Thyroid gland (tissue), 4 donors: ENCODE data around the gene TM4SF1. TPM values are rescaled to one million over a fixed set of nuclear protein-coding genes. Genes with fewer than 3 reads are reported as not detected.

ENCODE experiments used
- DNase-seq, 2 donors: peaks; one replicate each; pipeline ENCODE4 v3.0.0-alpha.2; 2019
- H3K27ac ChIP-seq, 3 donors: fragments of 200-600 bp; sonication (generic); 1 replicate in 2 of 3; 2 replicates in 1 of 3; pipeline ENCODE4 v1.5.1; 2016 to 2019; ENCODE audit warnings: mild to moderate bottlenecking in 1 of 3, moderate library complexity in 1 of 3
- H3K27me3 ChIP-seq: fragments of 200-600 bp; sonication (generic); one replicate; pipeline ENCODE4 v1.5.1; 2019
- H3K36me3 ChIP-seq, 2 donors: fragments of 200-600 bp; sonication (generic); one replicate each; pipeline ENCODE4 v1.5.1; 2016 to 2019
- H3K4me1 ChIP-seq, 2 donors: fragments of 200-600 bp; sonication (generic); one replicate each; pipeline ENCODE4 v1.5.1; 2017 to 2019
- H3K4me3 ChIP-seq, 3 donors: fragments of 200-600 bp; sonication (generic); replicated peaks in 1 of 3; 1 replicate in 2 of 3; 2 replicates in 1 of 3; pipeline ENCODE4 v1.5.1; 2016; ENCODE audit warnings: mild to moderate bottlenecking in 1 of 3
- H3K9me3 ChIP-seq: fragments of 200-600 bp; sonication (generic); one replicate; pipeline ENCODE4 v1.5.1; 2017
- POLR2A ChIP-seq, 2 donors: fragments of 450-650 bp; IDR thresholded peaks; one replicate each; pipeline ENCODE4 v1.6.1; 2017; ENCODE audit warnings: antibody characterized with exemption in 2 of 2, mild to moderate bottlenecking in 2 of 2, moderate library complexity in 1 of 2
- WGBS, 2 donors: methylation state at CpG; one replicate each; pipeline ENCODE4 v1.1.5; 2017; 5-methylcytosine and 5-hydroxymethylcytosine counted together
- intact Hi-C: fragments of 100-400 bp; cut with DNase I; formaldehyde crosslinking; loops from one replicate; pipeline ENCODE4 v1.15.1; 2023
- total RNA-seq, 4 donors: library from RNA; depleted of rRNA; stranded (reverse); fragments of >200 nt; gene quantifications; one replicate each; pipeline ENCODE4 v1.2.3, GENCODE V29; 2016
- TF ChIP-seq, protein P1 (sequence below), 6 experiments: fragments of 200-600 bp in 3 of 6; fragments of 450-650 bp in 3 of 6; sonication (generic) in 3 of 6; IDR thresholded peaks; one replicate each; pipeline ENCODE4 v1.5.1; 2016 to 2019; ENCODE audit warnings: antibody characterized with exemption in 6 of 6, mild to moderate bottlenecking in 2 of 6, inconsistent platforms in 1 of 6, moderate library complexity in 1 of 6

Gene TM4SF1
- total RNA-seq, 4 donors from 2014 or later: 32.4 to 244 (median 79.3) TPM

DNA sequence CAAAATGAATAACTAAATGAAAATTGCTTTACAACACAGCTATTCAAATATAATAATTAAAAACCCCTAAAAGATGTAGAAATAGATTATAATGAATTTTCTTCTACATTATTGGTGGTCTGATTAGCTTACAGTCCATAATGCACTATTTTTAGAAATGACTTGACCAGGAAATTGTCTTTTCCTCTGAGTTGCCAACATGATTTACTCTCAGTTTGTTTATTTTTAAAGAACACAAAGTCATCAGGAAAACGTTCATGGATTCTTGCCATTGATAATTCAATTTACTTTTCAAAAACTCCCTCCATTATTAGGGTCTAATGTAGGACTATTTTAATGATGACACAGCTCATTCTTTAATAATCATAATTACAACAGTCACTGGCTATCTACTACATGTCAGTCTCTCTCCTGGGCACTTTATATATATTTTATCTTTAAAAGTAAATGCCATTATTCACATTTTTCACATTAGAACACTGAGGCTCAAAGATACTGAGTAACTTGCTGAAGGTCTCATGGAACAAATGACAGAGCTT, 45.2 kb downstream of the TM4SF1 start:
- intact Hi-C loops: no loop called here
- H3K27me3 ChIP-seq: no peaks in the 10 kb centered on the region
- peak overlapping the region in 1 of 3 donors; percentile 8 for H3K4me3 ChIP-seq
- H3K9me3 ChIP-seq: no peaks in the 10 kb centered on the region
- H3K4me1 ChIP-seq: no peaks in the 10 kb centered on the region
- TF ChIP-seq, protein P1, sequence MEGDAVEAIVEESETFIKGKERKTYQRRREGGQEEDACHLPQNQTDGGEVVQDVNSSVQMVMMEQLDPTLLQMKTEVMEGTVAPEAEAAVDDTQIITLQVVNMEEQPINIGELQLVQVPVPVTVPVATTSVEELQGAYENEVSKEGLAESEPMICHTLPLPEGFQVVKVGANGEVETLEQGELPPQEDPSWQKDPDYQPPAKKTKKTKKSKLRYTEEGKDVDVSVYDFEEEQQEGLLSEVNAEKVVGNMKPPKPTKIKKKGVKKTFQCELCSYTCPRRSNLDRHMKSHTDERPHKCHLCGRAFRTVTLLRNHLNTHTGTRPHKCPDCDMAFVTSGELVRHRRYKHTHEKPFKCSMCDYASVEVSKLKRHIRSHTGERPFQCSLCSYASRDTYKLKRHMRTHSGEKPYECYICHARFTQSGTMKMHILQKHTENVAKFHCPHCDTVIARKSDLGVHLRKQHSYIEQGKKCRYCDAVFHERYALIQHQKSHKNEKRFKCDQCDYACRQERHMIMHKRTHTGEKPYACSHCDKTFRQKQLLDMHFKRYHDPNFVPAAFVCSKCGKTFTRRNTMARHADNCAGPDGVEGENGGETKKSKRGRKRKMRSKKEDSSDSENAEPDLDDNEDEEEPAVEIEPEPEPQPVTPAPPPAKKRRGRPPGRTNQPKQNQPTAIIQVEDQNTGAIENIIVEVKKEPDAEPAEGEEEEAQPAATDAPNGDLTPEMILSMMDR (IDR thresholded peaks at IDR 0.05): no peak
- no peak for TF ChIP-seq POLR2A (IDR thresholded peaks at IDR 0.05)
- DNase-seq: no peak
- no peaks in the 10 kb centered on the region for H3K36me3 ChIP-seq
- H3K27ac ChIP-seq: peak overlapping the region in 2 of 3 donors; percentile 24 to 61
- WGBS, 2 donors: 16 to 29% methylated on average over 1 of the region's 1 CpG

DNA sequence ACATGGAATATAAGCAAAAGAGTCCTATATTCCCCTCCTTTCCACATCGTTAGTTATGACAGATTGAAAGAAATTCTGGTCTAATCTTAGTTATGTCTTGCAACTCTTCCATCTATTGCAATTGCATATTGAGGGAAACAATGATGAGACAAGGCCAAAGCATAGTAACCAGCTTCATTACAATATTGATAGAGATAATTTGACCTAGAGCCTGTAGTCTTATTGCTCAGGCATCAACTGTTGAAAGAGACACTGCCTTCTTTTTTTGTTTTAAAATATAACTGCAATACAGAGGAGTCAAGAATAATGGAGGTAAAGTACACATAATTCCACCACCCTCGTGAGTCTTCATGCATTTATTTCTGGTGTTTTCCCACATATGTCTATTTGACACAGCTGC, 46.1 kb downstream of the TM4SF1 start:
- intact Hi-C loops: no loop called here
- no peak for DNase-seq
- WGBS, 2 donors: 78 to 84% methylated on average over 2 of the region's 2 CpGs
- H3K36me3 ChIP-seq: no peaks in the 10 kb centered on the region
- TF ChIP-seq, protein P1 (IDR thresholded peaks at IDR 0.05): no peak
- TF ChIP-seq POLR2A (IDR thresholded peaks at IDR 0.05): no peak
- H3K27me3 ChIP-seq: no peaks in the 10 kb centered on the region
- peak overlapping the region in 1 of 3 donors; percentile 61 for H3K27ac ChIP-seq
- no peaks in the 10 kb centered on the region for H3K4me1 ChIP-seq
- H3K4me3 ChIP-seq: no peak overlapping the region
- H3K9me3 ChIP-seq: no peaks in the 10 kb centered on the region

DNA sequence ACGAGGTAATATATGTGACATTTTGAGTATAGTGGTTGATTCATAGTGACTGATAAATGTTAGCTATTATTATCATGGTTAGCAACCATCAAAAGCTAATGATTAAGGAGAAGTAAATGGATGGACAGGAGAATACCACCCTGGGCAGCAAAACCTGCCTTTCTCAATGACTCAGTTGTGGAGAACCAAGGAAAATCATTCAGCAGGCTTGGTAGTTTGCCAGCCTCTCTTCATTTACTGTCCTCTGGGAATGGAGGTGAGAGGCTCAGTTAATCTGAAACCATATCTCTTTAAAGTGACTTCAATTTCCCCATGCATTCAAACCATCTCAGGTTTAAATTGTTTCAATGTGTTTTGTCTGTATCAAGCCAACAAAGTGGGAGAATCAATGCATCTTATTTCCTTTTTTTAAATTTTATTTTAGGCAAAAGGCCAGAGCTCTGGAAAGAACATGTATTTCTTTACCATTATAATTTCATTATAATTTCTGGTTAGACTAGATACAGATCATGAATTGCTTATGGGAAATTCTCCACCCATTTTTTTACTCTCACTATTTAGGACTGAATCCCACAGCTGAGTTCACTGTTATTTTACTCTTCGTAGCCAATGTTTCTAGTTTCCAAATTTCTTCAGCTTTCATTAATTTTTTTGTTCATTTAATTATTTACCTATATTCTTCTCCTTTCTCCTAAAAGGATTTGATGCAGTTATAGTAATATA, 46.7 kb downstream of the TM4SF1 start:
- Histone ChIP-seq H3K9me3 (no peaks in the 10 kb centered on the region), H3K4me3 (no peak overlapping the region), H3K4me1 (no peaks in the 10 kb centered on the region), H3K27me3 (no peaks in the 10 kb centered on the region), H3K27ac (no peak overlapping the region), H3K36me3 (no peaks in the 10 kb centered on the region)
- TF ChIP-seq, protein P1 (IDR thresholded peaks at IDR 0.05): no peak
- no peak for TF ChIP-seq POLR2A (IDR thresholded peaks at IDR 0.05)
- WGBS, 2 donors: 87 to 90% methylated on average over 2 of the region's 2 CpGs
- no peak for DNase-seq
- intact Hi-C loops: no loop called here

DNA sequence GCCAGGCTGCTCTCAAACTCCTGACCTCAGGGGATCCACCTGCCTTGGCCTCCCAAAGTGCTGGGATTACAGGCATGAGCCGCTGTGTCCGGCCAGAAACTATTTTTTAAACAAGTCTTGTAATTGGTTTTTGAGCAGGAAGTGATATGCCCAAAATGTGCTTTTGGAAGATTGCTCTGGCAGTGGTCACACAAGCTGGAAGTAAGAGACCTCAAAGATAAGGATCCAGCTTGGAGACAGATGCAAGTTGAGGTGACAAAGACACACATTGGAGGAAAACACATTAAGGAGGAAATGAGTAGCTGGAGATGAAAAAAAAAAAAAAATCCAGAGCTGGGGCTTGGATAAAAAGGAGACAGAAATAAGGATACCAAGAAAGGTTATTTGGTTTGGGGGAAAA, 50.3 kb downstream of the TM4SF1 start:
- WGBS, 2 donors: 77% methylated on average over 2 of the region's 2 CpGs
- TF ChIP-seq, protein P1 (IDR thresholded peaks at IDR 0.05): no peak
- TF ChIP-seq POLR2A (IDR thresholded peaks at IDR 0.05): no peak
- no peaks in the 10 kb centered on the region for H3K36me3 ChIP-seq
- intact Hi-C loops: no loop called here
- H3K27ac ChIP-seq: no peak overlapping the region
- H3K4me3 ChIP-seq: no peak overlapping the region
- DNase-seq: no peak
- H3K9me3 ChIP-seq: no peaks in the 10 kb centered on the region
- no peaks in the 10 kb centered on the region for H3K27me3 ChIP-seq
- no peaks in the 10 kb centered on the region for H3K4me1 ChIP-seq

DNA sequence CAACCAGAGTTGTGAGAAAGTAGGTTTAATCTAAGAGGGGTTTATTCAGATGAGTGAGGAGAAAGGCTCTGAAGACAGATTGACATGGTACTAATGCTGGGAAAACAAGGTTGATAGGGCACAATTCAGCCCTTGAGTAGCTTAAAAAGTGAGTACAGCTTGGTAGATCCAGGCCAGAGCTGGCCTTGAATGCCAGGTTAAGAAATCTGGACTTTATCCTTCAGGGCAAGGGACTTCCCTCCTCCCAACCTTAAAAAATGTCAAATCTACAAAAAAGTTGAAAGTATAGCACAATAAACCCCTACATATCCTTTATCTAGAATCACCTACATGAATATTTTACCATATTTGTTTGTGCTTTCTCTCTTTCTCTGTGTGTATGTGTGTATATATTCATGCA, 51.9 kb downstream of the TM4SF1 start:
- Histone ChIP-seq H3K4me1 (no peaks in the 10 kb centered on the region), H3K9me3 (no peaks in the 10 kb centered on the region), H3K4me3 (no peak overlapping the region), H3K27me3 (no peaks in the 10 kb centered on the region), H3K36me3 (no peaks in the 10 kb centered on the region), H3K27ac (no peak overlapping the region)
- TF ChIP-seq, protein P1 (IDR thresholded peaks at IDR 0.05): no peak
- TF ChIP-seq POLR2A (IDR thresholded peaks at IDR 0.05): no peak
- intact Hi-C loops: no loop called here
- no peak for DNase-seq
